CD4-positive, alpha-beta T cell treated with Interleukin-10 for 1 hour (primary cell): ENCODE measurements around the gene PALMD.

ENCODE experiments used
- DNase-seq: peaks from one replicate; pipeline ENCODE4 v3.0.0-alpha.2; 2020

Gene PALMD

GRCh38 chr1:99661780-99662179 is 15.9 kb downstream of the PALMD start:
- DNase-seq: no peak

- DNase-seq: no peak
Measured at GRCh38 chr1:99662539-99663080, 16.7 kb downstream of the PALMD start.

GRCh38 chr1:99663501-99663900 is 17.6 kb downstream of the PALMD start:
- no peak for DNase-seq

- no peak for DNase-seq
Measured at GRCh38 chr1:99665212-99665611, 19.3 kb downstream of the PALMD start.

- DNase-seq: no peak
Measured at GRCh38 chr1:99669376-99669775, 23.5 kb downstream of the PALMD start.

- DNase-seq: no peak
Measured at GRCh38 chr1:99669821-99670220, 23.9 kb downstream of the PALMD start.

- DNase-seq: no peak
Measured at GRCh38 chr1:99670583-99670982, 24.7 kb downstream of the PALMD start.

- no peak for DNase-seq
Measured at GRCh38 chr1:99672038-99672437, 26.1 kb downstream of the PALMD start.

- DNase-seq: no peak
Measured at GRCh38 chr1:99672530-99673213, 26.8 kb downstream of the PALMD start.

- DNase-seq: no peak
Measured at GRCh38 chr1:99673315-99673714, 27.4 kb downstream of the PALMD start.

- no peak for DNase-seq
Measured at GRCh38 chr1:99674115-99675064, 28.5 kb downstream of the PALMD start.

GRCh38 chr1:99675292-99675691 is 29.4 kb downstream of the PALMD start:
- DNase-seq: no peak

- no peak for DNase-seq
Measured at GRCh38 chr1:99675994-99676393, 30.1 kb downstream of the PALMD start.

- no peak for DNase-seq
Measured at GRCh38 chr1:99676876-99677275, 31.0 kb downstream of the PALMD start.

GRCh38 chr1:99677416-99677815 is 31.5 kb downstream of the PALMD start:
- DNase-seq: no peak

GRCh38 chr1:99680270-99680669 is 34.4 kb downstream of the PALMD start:
- no peak for DNase-seq

- DNase-seq: no peak
Measured at GRCh38 chr1:99681583-99681982, 35.7 kb downstream of the PALMD start.

- DNase-seq: no peak
Measured at GRCh38 chr1:99682291-99682751, 36.4 kb downstream of the PALMD start.

- DNase-seq: peak; percentile 30
Measured at GRCh38 chr1:99685516-99686180, 39.7 kb downstream of the PALMD start.

GRCh38 chr1:99691175-99691574 is 45.3 kb downstream of the PALMD start:
- no peak for DNase-seq

- DNase-seq: no peak
Measured at GRCh38 chr1:99696616-99697015, 50.7 kb downstream of the PALMD start.

- DNase-seq: no peak
Measured at GRCh38 chr1:99697580-99697979, 51.7 kb downstream of the PALMD start.

GRCh38 chr1:99700020-99700419 is 54.1 kb downstream of the PALMD start:
- no peak for DNase-seq
